GM10266 (cell line): ENCODE results near the gene DEXI.

Experiments
- DNase-seq: peaks from one replicate; pipeline ENCODE4 v3.0.0; 2012; ENCODE audit errors: extremely low spot score
- TF ChIP-seq, protein P1 (sequence below): IDR thresholded peaks from 2 replicates; pipeline ENCODE4 v1.5.1; 2012; ENCODE audit warnings: mild to moderate bottlenecking, low read depth; ENCODE audit not compliant: control insufficient read depth, insufficient read depth; ENCODE audit errors: missing control alignments

Gene DEXI

DNA sequence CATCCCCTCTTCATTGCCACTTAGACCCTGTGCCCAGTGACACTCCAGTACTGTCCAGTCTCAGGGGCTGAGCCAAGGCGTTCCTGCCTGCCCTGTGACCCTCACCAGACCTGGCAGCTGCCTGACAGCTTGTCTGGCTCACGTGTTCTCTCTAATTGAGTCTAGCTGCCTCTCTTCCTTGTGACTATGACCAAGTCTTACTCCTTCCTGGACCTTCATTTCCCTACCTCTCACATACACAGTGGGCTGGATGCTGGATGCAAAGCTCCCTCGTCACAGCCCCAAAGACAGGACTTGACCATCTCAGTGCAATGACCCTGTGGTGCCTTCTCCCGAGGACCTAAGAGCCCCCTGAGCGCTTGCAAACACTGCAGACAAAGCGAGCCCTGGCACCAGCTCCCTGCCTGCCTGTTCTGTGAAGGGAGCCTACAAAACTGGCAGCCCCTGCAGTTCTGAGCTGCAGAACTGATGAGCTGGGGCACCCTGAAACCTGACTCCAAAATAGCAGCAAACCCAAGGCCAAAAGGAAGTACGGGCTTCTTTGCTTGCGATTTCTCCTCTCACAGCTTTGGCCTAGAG lies 1.7 kb downstream of the DEXI start:
- TF ChIP-seq, protein P1, sequence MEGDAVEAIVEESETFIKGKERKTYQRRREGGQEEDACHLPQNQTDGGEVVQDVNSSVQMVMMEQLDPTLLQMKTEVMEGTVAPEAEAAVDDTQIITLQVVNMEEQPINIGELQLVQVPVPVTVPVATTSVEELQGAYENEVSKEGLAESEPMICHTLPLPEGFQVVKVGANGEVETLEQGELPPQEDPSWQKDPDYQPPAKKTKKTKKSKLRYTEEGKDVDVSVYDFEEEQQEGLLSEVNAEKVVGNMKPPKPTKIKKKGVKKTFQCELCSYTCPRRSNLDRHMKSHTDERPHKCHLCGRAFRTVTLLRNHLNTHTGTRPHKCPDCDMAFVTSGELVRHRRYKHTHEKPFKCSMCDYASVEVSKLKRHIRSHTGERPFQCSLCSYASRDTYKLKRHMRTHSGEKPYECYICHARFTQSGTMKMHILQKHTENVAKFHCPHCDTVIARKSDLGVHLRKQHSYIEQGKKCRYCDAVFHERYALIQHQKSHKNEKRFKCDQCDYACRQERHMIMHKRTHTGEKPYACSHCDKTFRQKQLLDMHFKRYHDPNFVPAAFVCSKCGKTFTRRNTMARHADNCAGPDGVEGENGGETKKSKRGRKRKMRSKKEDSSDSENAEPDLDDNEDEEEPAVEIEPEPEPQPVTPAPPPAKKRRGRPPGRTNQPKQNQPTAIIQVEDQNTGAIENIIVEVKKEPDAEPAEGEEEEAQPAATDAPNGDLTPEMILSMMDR, result no peak
- DNase-seq, result no peak

DNA sequence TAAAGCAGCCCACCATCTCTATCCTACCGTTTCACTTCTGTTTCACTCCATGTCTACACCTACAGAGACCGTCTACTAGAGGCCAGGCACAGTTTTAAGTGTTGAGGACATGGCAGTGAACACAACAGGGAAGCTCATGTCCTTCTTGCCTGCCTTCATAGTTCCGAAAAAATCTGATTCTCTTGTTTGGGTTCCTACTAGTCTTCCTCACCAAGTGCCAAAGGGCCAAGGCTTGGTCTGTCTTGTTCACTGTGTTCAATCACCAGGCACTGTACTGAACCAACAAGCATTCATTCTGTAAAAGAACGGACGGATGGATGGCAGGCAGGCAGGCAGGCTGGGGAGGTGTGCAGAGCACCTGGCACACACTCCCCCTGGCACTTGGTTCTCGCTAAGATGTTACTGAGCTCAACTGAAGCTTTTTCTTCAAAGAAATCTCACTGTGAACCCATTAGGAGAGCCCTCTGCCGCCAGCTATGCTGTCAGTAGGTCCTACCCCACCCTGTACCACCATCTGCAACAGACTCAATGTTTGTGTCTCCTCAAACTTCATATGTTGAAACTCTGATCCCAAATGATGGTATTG lies 2.5 kb downstream of the DEXI start:
- DNase-seq, result no peak
- TF ChIP-seq, protein P1, result no peak

DNA sequence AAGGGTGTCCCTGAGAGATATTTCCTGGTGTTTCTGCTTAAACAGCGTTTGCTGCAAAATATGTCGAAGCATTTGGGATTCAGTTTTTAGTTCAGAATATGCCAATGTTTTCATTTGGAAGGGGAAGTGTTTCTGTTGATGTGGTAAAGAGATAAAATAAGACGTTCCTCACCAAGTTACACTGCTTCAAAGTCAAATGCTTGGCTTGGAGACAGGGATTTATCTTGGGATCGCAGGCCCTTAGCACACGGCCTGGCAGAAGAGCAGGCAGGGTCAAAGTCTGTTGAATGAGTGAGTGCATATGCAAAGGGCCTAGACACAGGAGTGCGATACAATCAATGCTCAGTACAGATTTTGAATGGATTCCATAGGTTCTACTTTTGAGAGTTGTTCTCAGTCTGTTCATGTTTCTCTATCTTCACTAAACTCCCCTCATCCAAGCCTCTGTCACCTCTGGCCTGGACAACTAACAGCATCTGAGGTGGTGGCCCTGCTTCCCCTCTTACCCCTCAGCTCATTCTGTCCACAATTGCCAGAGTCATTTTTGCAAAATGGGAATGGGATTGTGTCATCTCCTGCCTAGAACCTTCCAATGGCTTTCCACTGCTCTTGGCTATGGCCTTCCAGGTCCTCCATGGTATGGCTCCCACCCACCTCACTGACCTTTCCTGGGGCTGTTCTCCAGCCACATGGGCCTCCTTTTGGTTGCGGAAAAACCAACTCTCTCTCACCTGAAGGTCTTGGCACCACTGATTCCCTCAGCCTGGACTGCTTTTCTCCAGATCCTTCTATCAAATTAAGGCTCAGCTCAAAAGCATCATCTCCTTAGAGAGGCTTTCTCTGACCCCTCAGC lies 3.2 kb downstream of the DEXI start:
- no peak for DNase-seq
- TF ChIP-seq, protein P1, result no peak

DNA sequence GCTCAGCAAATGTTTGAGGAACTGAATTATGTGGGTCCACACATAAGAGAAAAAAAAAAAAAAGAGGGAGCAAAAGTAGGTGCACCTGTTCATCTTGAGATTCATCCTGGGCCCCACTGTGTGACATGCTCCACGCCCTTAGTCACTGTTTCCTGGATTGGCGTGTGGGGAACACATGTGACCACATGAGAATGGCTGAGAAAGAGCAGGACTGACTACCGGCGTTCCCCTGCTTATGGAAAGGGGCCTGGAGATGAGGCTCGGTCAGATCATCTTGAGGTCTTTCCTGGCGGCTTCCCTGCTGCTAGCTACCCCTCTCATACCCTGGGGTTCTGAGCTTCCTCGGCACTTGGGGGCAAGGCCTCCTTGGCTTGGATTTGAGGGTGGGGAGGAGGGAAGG lies 3.9 kb downstream of the DEXI start:
- TF ChIP-seq, protein P1, result no peak
- no peak for DNase-seq

DNA sequence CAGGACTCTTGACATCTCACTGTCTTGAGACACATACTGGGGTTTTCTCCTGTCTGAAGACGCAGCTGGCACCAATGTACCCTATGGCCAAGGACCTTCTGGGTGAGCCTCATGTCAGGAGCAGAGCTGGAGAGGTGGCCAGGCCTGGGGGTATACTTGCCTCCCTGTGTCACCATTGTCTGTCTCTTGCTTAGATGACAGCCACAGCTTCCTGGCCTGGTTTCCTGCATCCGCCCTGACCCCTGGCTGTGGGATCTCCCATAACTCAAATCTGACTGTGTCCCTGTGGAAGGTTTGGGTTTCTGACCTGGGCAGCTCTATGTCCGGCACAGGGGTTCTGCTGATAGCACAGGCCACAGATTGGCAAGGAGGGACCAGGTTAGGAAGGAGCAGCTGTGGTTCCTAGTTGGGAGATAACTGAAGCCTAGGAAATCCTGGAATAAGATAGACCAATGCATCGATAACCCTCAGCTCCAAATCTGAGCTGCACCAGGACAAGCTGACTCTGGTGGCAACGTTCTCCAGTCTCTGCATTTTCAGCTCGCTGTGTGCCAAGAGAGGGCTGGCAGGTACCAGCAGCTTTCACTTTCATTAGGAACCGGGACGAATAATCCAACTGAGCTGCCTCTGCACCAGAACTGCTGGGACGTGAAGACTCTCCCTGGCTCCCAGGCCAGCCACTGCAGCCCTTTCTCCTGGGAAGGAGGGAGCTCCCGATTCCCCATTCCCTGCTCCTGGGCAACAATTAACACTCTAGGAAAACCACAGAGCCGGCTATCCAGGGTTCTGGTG lies 5.0 kb downstream of the DEXI start:
- DNase-seq, result no peak
- TF ChIP-seq, protein P1, result no peak

- no peak for DNase-seq
- TF ChIP-seq, protein P1, result no peak
Observed at GRCh38 chr16:10936272-10936984, 5.8 kb downstream of the DEXI start.
